Aorta (tissue), 5 donors: ENCODE measurements around the gene PLD3. TPM values are rescaled to one million over a fixed set of nuclear protein-coding genes. Genes with fewer than 3 reads are reported as not detected.

Experiments
- ATAC-seq: fragments of 200-7000 bp; cut with Tn5 transposase; one replicate; pipeline ENCODE4 v1.9.1; 2022; ENCODE audit warnings: moderate library complexity; ENCODE audit not compliant: low FRiP score
- DNase-seq, 2 donors: peaks; one replicate each; pipeline ENCODE4 v3.0.0-alpha.2; 2020
- H3K27ac ChIP-seq, 2 donors: one replicate each; pipeline ENCODE4 v1.5.1; 2013; ENCODE audit warnings: low read length in 2 of 2, mild to moderate bottlenecking in 2 of 2, moderate library complexity in 2 of 2, control low read depth in 1 of 2, inconsistent platforms in 1 of 2, low read depth in 1 of 2
- H3K27me3 ChIP-seq, 2 donors: one replicate each; pipeline ENCODE4 v1.6.1; 2013; ENCODE audit warnings: control low read depth in 1 of 2, low read length in 1 of 2, mild to moderate bottlenecking in 1 of 2, moderate library complexity in 1 of 2; ENCODE audit not compliant: insufficient read depth in 2 of 2, control insufficient read depth in 1 of 2
- H3K36me3 ChIP-seq, 2 donors: one replicate each; pipeline ENCODE4 v1.6.1; 2013; ENCODE audit warnings: control low read depth in 1 of 2, low read length in 1 of 2, mild to moderate bottlenecking in 1 of 2; ENCODE audit not compliant: insufficient read depth in 2 of 2, control insufficient read depth in 1 of 2
- H3K4me1 ChIP-seq, 2 donors: one replicate each; pipeline ENCODE4 v1.6.1; 2013; ENCODE audit warnings: low read length in 2 of 2, control low read depth in 1 of 2, mild to moderate bottlenecking in 1 of 2, moderate library complexity in 1 of 2; ENCODE audit not compliant: insufficient read depth in 2 of 2, control insufficient read depth in 1 of 2
- H3K4me3 ChIP-seq, 2 donors: one replicate each; pipeline ENCODE4 v1.5.1; 2013; ENCODE audit warnings: low read length in 2 of 2, control low read depth in 1 of 2, mild to moderate bottlenecking in 1 of 2
- H3K9me3 ChIP-seq: one replicate; pipeline ENCODE4 v1.6.1; 2013; ENCODE audit warnings: mild to moderate bottlenecking, low read length; ENCODE audit not compliant: control insufficient read depth
- WGBS, 2 donors: extraction: QIAGEN DNeasy Blood & Tissue Kit; methylation state at CpG; one replicate each; pipeline ENCODE4 v1.1.7; 2013; 5-methylcytosine and 5-hydroxymethylcytosine counted together
- intact Hi-C, 2 donors: fragments of 100-400 bp; cut with DNase I; formaldehyde crosslinking; loops; one replicate each; pipeline versions ENCODE4 v1.14.2 to v1.15.0; 2022
- polyA plus RNA-seq, 2 donors: library from polyadenylated mRNA; stranded (reverse); fragments of 200-250 nt; gene quantifications; one replicate each; pipeline ENCODE4 v1.2.3, GENCODE V29; 2013
- total RNA-seq, 2 donors: library from RNA; stranded (reverse); fragmentation: NEBNext Ultra II Directional; extraction: Animal tissue kit (Norgen Biotek cat#: 25700); gene quantifications; one replicate each; pipeline ENCODE4 v1.2.1, GENCODE V29; 2021
- donor health status: healthy with polysubstance abuse.
- donor health status: Bipolar disorder and iron deficiency.
- donor health status: DM: no; HTN: no; CAD: no.
- donor health status: DM: no; HTN: no; CAD: no.
- donor health status: DM: yes; HTN: yes; CAD: no.

Gene PLD3
- total and polyA plus RNA-seq, 4 donors, result 143 to 291 (median 209) TPM

DNA sequence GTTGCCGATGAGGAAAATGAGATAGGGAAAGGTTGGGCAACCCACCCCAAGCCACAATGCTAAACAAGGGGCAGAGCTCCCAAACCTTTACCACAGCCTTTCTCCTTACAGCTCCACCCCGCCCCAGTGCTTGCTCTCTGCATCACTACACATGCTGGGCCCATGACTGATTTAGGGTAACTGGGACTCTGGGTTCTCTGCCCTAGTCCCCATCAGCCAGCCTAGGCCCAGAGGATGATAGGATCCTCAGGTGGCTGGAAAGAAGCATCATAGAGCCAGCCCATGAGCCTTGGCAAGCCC, 11.9 kb upstream of the PLD3 start:
- intact Hi-C loops, result no loop called here
- Histone ChIP-seq H3K27ac (no peak overlapping the region), H3K9me3 (no peaks in the 10 kb centered on the region), H3K36me3 (peaks cover 2 to 5% of the 10 kb centered on the region in 2 donors), H3K27me3 (no peaks in the 10 kb centered on the region), H3K4me1 (no peaks in the 10 kb centered on the region), H3K4me3 (no peak overlapping the region)
- DNase-seq (no peak), ATAC-seq (no peak)
- 88 to 100% methylated on average over 2 of the region's 2 CpGs for WGBS, 2 donors

DNA sequence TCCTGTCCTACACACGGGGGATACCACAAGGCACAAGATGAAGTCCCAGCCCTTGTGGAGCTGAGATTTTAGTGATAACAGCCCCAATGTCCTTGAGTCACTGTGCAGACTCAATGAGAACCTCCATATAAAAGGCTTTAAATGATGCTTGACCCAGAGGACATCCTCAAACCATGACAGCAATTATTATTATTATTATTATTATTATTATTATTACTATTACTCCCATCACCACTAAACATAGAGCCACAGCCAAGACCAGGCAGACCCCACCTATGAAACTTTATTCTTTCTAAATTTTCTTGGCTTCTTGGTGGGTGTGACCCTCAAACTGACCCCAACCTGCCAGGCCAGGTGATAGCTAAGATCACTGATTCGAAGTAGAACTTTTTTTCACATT, 11.4 kb upstream of the PLD3 start:
- H3K4me1 ChIP-seq, result no peaks in the 10 kb centered on the region
- no peaks in the 10 kb centered on the region for H3K9me3 ChIP-seq
- 82 to 86% methylated on average over 2 of the region's 2 CpGs for WGBS, 2 donors
- peaks cover 2 to 5% of the 10 kb centered on the region in 2 donors for H3K36me3 ChIP-seq
- H3K27ac ChIP-seq, result no peak overlapping the region
- no peak overlapping the region for H3K4me3 ChIP-seq
- ATAC-seq (no peak), DNase-seq (no peak)
- intact Hi-C loops, result no loop called here
- no peaks in the 10 kb centered on the region for H3K27me3 ChIP-seq

DNA sequence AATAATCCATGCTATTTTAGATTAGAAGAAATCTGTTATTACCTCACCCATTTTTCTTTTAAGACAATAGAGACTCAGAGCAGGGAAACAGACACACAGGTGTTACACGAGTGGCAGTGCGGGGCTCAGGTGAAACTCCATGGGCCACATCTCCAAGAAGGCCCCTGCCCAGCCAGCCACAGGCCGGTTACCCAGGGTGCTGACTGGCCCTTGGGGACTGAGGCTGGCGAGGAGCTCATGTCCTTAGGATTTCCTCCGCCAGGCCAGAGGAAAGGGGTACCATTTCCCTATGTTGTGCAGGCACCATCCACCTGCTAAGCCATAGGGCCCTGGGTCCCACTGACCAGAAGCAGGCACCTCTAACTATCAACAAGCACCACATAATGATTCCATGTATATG, 10.9 kb upstream of the PLD3 start:
- no peak overlapping the region for H3K27ac ChIP-seq
- no peaks in the 10 kb centered on the region for H3K4me1 ChIP-seq
- no peaks in the 10 kb centered on the region for H3K27me3 ChIP-seq
- peaks cover 2 to 5% of the 10 kb centered on the region in 2 donors for H3K36me3 ChIP-seq
- 89 to 93% methylated on average over 5 of the region's 5 CpGs for WGBS, 2 donors
- no peaks in the 10 kb centered on the region for H3K9me3 ChIP-seq
- H3K4me3 ChIP-seq, result no peak overlapping the region
- DNase-seq (no peak), ATAC-seq (no peak)
- intact Hi-C loops, result no loop called here

DNA sequence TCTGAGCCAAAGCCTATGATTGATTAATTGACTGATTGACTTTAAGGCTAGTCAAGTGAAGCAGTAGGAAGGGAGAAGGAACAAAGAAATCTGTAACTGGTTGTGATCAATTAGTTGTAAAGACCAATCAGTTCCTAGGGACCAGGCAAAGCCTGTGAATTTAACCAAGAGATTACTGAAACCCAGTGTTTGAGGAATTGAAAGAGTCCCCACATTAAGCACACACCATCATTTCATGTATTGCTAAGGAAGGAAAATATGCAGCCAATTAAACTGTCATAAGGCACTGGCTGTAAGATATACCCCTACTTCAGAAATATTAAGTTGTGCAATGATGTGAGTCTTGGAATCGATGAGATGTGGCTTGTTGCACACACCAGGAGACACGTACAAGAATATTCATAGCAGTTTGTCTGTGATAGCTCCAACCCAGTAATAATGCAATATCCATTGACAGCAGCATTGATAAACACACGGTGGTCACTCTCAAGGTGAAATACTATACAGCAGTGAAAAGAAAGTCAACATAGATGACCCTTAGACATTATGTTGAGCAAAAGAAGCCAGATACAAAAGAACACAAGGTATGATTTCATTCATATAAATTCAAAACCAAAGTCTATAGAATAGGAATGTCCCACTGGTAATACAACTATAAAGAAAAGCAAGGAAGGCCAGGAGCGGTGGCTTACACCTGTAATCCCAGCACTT, 9.3 kb upstream of the PLD3 start:
- DNase-seq (no peak), ATAC-seq (no peak)
- H3K36me3 ChIP-seq, result no peaks in the 10 kb centered on the region
- H3K27me3 ChIP-seq, result no peaks in the 10 kb centered on the region
- WGBS, 2 donors, result 93% methylated on average over 4 of the region's 4 CpGs
- H3K4me1 ChIP-seq, result no peaks in the 10 kb centered on the region
- intact Hi-C loops, result no loop called here
- no peak overlapping the region for H3K27ac ChIP-seq
- H3K9me3 ChIP-seq, result no peaks in the 10 kb centered on the region
- H3K4me3 ChIP-seq, result no peak overlapping the region

DNA sequence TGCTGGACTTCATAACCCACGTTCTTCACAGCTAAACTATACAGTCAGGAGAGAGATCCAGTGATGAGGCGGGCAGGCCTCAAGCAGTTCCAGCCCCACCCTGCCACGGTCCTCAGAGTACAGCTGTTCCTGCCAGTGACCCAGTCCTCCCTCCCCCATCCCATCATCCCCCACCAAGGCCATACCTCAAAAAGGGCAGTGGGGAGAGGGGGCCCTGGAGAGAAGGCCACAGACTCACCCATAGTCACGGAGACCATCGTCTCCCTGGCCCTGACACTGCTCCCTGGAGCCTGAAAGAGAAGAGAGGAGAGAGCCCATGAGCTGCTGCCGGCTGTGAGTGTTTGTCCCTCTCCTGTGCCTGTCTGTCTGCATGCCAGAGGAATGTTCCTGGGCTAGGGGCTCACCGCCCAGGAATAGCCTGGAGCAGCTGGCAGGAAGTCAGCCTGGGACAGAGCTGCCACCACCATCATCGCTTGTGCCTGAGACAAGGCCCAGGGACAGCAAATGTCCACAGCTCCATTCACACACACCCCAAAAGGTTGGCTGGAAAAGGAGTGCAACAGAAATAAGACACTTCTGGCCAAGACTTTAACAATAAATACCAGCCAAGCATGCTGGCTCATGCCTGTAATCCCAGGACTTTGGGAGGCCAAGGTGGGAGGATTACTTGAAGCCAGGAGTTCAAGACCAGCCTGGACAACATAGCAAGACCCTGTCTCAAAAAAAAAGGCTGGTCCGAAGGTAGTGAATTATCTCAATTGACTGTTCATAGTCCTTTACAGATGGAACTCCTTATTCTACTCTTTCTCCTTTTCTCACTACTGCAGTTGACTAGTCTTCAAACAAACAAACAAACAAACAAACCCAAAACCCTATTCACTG, 6.7 kb upstream of the PLD3 start:
- Histone ChIP-seq H3K27me3 (no peaks in the 10 kb centered on the region), H3K36me3 (no peaks in the 10 kb centered on the region), H3K9me3 (no peaks in the 10 kb centered on the region), H3K27ac (peak overlapping the region; percentile 38 to 71), H3K4me3 (no peak overlapping the region), H3K4me1 (no peaks in the 10 kb centered on the region)
- peak; percentile 76 to 87 for DNase-seq
- WGBS, 2 donors, result 20 to 21% methylated on average over 7 to 9 of the region's 9 CpGs
- peak; percentile 81 for ATAC-seq
- intact Hi-C loops, result no loop called here

DNA sequence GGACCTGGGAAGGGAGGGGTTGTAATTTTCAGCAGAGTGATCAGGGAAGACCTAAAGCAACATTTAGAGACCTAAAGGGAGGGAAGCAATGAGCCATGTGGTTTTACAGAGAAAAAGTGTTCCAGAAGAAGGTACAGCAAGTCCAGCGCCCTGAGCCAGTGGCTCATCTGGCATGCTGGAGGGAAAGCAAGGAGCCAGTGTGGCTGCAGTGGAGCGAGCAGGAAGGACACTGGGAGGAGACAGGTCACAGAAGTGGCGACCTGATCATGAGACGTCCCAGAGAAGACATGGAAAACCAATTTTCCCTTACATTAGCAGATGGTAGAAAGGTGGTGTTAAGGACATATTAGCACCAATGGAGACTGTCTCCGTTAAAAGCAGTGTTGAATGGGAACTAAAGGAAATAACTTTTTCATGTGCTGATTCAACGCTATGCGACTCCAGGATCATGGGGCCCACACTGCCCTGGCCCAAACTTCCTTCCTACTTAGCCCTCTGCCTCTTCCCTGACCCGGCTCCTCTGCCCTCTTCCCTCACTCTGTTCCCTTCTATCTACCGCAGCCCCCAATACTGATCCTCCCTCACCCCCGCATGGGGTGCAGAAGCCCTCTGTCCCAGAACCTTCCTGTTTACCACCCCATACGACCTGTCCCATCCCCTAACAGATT, 5.7 kb upstream of the PLD3 start:
- ATAC-seq (no peak), DNase-seq (no peak)
- WGBS, 2 donors, result 90 to 93% methylated on average over 11 of the region's 11 CpGs
- Histone ChIP-seq H3K27me3 (no peaks in the 10 kb centered on the region), H3K9me3 (no peaks in the 10 kb centered on the region), H3K36me3 (no peaks in the 10 kb centered on the region), H3K4me1 (peaks cover 0 to 2% of the 10 kb centered on the region in 2 donors), H3K4me3 (no peak overlapping the region), H3K27ac (peak overlapping the region; percentile 38 to 71)
- intact Hi-C loops, result no loop called here

DNA sequence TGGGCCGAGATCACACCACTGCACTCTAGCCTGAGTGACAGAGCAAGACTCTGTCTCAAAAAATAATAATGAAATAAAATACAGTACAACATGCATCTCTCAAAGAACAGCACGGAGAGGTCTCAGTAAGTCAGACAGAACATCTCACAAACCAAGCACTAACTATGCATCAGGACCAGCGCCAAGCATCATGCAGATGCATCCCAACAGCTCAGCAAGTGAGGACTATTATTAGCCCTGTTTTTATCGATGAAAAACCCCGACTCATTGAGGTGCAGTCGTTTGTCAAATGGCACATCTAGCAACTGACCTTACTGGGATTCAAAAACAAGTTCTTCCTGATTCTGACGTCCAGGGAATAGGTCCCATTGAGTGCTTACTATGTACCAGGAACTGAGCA, 4.1 kb upstream of the PLD3 start:
- no peaks in the 10 kb centered on the region for H3K36me3 ChIP-seq
- H3K4me3 ChIP-seq, result no peak overlapping the region
- peaks cover 0 to 2% of the 10 kb centered on the region in 2 donors for H3K4me1 ChIP-seq
- no peaks in the 10 kb centered on the region for H3K9me3 ChIP-seq
- intact Hi-C loops, result no loop called here
- no peak for ATAC-seq
- no peaks in the 10 kb centered on the region for H3K27me3 ChIP-seq
- H3K27ac ChIP-seq, result no peak overlapping the region
- WGBS, 2 donors, result 67 to 74% methylated on average over 7 of the region's 7 CpGs
- DNase-seq, result no peak

DNA sequence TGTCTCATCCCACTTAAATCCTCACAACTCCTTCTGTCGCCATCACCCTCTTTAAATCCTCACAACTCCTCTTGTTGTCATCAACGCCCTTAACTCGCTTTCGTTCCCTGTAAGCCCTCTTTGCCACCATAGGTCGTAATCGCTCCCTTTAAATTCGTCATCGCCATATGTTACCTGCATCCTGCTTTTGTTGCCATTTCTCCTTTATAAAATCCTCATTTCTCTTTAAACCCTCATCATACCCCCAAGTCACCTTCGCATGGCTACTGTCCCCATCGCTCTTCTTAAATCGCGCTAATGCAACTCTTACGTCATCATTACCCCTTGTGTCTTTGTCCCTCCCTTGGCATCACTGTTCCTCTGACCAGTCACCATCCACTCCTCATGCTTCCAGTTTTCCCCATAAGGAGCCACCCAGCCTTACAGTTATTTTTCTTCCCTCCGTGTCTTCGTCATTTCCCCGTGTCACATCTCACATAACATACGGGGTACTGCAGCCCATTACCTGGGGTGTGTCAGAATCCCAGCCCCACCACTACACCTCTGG, 539 bp downstream of the PLD3 start:
- H3K4me1 ChIP-seq, result peaks cover 0 to 4% of the 10 kb centered on the region in 2 donors
- intact Hi-C loops, result loop anchor here in 1 of 2 donors (1.0 to 5.0 kb wide), 4 partner anchors 53 to 253 kb away; partner anchors contain the start of gene LTBP4
- H3K36me3 ChIP-seq, result no peaks in the 10 kb centered on the region
- 14 to 16% methylated on average over 17 of the region's 17 CpGs for WGBS, 2 donors
- ATAC-seq (no peak), DNase-seq (no peak)
- H3K27me3 ChIP-seq, result no peaks in the 10 kb centered on the region
- no peak overlapping the region for H3K27ac ChIP-seq
- peak overlapping the region; percentile 46 to 71 for H3K4me3 ChIP-seq
- no peaks in the 10 kb centered on the region for H3K9me3 ChIP-seq
